HG03060 (cell line): Measurements from ENCODE around the gene C1GALT1.

ENCODE experiments used
- ATAC-seq: cut with Tn5 transposase; IDR thresholded peaks from one replicate; pipeline ENCODE4 v1.9.1; 2021; ENCODE audit warnings: low read depth, moderate number of reproducible peaks; ENCODE audit not compliant: unreplicated experiment

Gene C1GALT1

DNA sequence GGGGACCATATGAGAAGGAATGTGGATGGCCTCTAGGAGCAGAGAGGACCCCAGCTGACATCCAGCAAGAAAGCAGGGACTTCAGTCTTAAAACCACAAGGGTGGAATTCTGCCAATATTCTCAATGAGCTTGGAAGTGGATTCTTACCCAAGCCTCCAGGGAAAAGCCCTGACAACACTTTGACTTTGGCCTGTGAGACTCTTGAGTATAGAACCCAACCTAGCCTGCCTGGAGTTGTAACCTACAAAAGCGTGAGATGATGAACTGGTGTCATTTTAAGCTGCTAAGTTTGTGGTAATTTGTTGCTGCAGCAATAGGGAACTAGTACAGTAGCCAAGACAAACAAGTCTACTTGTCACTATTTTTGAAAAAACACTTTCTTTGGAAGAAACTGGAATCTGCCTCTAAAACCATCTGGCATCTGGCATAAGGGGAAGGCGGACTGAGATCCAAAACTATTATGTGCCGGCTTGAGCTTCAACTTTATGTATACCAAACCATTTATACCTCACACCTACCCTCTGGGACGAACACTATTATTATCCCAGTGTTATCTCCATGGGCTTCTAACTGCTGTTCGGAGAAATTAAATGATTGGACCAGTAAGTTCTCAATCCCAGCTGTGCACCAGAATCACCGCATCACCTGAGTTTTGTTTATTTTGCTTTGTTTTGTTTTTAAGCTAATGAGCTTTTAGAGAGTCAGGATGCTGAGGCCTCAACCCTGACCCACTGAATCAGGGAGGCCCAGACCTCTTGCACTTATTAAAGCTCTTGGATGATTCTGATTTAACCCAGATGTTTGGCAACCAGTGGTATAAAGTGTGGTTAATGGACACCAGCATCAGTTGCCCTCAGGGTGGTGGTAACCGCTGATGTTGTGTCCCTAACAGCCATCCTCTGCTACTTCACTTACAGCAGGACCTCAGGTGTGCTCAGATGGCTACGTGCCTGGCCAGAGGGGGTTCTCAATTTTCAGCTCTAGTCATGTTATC lies 83.0 kb downstream of the C1GALT1 start:
- no peak for ATAC-seq

DNA sequence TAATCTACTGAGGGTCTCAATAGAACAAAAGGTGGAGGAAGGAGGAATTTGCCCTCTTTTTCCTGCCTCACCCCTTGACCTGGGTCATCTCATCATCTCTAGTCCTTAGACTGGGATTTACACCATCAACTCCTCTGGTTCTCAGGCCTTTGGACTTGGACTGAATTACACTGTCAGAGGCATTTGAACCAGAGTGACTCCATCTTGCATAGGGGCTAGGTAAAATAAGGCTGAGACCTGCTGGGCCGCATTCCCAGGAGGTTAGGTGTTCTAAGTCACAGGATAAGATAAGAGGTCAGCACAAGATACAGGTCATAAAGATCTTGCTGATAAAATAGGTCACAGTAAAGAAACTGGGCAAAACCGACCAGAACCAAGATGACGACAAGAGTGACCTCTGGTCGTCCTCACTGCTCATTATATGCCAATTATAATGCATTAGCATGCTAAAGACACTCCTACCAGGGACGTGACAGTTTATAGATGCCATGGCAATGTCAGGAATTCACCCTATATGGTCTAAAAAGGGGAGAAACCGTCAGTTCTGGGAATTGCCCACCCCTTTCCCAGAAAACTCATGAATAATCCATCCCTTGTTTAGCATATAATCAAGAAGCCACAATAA lies 84.0 kb downstream of the C1GALT1 start:
- no peak for ATAC-seq

DNA sequence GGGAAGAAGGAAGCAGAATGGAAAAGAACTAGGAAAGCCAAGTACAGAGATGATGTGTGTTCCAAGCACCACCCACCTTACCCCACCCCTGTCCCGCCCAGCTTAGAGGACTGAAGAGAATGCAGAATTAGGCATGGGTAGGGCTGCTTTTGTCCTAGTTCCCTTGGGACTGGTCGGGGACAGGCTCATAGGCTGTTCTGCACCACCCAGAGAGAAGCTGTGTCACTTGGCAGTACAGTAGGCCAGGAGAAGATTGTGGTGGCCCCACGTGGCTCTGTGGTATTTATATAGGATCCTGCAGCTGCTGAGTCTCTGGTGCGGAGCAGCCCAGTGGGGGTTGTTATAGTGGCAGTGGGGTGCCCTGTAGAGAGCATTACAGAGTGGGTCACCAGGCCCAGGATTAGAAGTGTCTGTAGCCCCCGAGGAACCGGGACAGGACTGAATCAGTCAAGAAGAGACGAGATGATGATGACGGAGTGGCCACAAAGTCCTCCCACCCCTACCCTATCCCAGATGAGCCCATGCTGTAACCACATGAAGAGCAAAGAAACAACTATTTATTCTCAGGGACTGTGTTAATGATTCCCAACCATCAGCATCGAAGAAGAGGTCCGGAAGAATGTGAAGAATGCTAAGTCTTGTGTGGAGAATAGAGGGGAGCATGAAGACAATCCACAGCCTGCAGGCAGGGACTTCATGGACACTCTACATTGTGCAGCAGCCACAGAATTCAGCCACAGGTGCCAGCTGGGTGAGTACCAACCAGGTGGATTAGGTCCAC lies 88.9 kb downstream of the C1GALT1 start:
- no peak for ATAC-seq

DNA sequence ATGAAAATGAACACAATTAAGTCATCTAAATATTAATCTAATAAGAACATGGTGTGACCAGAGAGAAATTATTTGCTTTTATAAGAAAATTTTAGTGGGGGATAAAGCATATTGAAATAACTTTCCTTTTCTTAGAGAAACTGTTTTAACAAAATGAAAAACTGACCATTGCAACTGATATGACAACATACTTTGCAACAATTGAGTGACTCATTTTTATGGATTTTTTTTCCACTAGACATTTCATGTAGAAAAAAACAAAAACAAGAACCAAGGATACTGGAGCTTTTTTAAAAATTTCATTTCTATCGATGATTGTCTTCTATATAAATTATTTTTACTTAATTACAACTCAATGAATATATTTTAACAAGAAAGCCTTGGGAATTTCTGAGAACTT lies 90.0 kb downstream of the C1GALT1 start:
- no peak for ATAC-seq

DNA sequence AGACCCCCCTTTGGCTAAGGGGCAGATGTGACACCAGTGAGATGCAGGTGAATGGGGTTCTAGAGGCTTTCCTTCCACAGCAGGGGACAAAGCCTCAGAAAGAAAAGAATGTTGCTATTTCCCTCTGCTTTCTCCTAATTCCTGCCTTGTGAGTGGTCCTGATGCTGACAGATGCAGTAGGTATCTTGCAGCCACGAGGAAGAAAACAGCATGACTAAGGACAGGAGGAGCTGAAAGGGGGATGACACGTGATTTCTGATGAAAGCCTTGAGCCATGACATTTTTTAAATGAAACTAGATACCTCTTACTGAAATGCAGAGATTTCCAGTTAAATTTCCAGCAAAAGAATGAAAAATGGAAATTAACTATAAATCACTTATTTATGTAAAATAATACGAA lies 92.4 kb downstream of the C1GALT1 start:
- no peak for ATAC-seq

DNA sequence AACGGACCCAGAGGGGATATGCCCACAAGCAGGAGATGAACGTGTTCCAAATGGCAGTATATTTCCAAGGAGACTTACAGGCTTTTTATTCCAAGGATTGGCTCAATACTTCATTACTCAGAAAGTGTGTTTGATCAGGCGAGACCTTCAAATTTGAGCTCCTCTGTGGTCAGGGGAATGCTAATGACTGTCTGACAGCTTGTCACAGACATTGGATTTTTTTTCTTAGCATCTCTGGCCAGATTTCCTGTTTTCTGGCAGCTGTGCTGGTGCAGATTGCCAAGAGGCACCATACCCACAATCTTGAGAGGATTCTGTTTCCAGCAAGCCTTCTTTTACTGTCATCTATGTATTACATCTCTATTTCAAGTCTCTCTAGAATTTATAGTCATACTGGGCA lies 93.8 kb downstream of the C1GALT1 start:
- no peak for ATAC-seq

DNA sequence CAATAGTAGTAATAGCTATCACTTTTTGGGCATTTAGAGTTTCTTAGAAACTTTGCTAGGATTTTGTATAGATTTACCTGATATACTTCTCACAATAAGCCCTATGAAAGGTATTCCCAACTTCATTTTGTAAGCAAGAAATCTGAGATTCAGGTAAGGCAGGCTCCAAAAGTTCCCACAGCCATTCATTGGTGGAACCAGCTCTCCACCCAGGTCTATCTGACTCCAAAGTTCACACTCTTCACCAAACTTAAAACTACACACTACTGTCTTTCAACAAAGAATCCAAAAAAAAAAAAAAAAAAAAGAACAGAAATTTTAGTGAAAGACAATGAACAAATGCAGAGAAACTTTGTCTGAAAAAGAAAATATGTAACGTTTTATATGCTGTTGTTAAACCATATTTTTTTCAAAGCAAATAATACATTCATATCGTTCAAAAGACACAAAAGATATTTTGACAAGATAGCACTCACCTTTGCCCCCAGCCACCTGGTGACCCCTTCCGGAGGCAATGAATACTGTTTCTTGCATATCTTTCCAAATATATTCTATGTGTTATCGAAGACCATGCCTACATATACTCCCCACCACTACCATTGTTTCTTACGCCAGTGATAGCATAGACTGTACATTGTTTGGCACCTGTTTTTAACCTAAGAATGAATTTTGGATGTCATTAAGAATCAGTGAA lies 108.2 kb downstream of the C1GALT1 start:
- ATAC-seq, result no peak

DNA sequence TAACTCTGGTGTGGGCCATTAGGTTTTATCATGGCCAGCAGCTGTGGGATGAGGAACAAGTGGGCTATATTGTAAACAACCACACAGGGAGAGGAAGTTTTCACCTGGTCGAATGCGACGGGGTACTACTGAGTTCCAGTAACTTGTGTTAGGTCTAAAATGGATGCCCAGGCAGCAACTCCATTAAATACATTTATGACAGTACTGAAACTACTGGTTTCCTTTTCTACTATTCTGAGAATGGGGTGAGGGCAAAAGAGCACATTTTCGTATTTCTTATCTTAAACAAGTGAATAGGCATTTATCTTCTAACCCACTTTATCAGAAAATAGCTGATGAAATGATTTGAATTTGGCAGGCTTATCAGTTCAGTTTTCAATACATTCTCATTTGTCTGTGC lies 109.7 kb downstream of the C1GALT1 start:
- no peak for ATAC-seq

DNA sequence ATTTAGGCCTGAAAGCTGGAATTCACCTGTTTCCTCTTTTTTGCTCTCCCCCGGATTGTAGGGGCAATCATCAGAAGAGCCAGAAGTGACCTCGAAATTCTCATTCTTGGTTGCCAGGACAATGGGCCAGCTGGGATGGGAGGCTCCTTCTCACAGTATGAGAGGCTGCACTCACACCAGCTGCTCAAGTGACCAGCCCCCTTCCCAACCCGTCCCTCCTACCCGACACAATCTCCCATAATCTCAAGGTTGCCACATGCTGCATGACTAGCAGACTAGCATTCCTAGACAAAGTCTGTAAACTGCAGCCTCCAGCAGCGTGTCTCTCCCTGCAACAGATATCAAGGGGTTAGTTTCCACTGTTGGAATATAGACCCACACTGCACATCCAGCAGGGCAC lies 110.3 kb downstream of the C1GALT1 start:
- ATAC-seq, result no peak

DNA sequence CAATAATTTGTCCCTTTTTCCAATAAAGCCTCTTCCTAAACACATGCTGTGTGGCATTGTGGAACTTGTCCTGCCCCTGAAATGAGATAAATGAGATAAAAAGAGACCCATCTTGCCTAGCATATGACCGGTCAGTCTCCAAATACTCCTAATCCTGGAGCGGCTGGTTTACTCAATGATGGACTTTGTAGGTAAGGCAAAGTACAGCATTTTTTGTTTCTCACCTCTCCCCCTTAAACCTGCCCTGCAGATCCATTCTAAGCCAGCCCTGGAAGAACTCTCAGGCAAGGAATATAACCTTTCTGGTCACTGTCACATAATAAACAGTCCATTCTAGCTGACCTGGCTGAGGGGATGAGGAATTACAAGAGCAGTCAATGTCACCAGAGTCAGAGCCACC lies 110.7 kb downstream of the C1GALT1 start:
- ATAC-seq, result no peak

DNA sequence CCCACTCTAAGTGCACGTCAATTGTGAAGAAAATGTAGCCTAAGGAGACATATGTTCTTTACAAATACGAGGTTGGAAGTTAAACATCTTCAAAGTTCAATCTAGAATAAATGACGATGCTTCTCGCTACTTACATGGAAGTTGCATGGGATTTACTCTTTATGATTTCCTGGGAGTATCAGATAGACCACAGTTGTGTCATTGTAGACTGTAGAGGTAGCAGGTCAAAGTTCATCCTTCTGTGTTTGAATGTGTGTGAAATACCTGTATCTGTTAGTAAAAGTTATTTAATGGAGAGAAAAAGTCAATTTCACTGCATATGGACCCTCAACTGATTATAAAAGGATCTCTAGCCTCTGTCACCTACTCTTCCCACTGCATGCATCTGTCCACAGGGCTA lies 112.6 kb downstream of the C1GALT1 start:
- ATAC-seq, result no peak
